HG03432 (cell line): Measurements from ENCODE around the gene C9orf50.

ENCODE experiments used
- ATAC-seq: cut with Tn5 transposase; IDR thresholded peaks from one replicate; pipeline ENCODE4 v1.9.1; 2021; ENCODE audit warnings: mild to moderate bottlenecking, moderate library complexity; ENCODE audit not compliant: unreplicated experiment

Gene C9orf50

DNA sequence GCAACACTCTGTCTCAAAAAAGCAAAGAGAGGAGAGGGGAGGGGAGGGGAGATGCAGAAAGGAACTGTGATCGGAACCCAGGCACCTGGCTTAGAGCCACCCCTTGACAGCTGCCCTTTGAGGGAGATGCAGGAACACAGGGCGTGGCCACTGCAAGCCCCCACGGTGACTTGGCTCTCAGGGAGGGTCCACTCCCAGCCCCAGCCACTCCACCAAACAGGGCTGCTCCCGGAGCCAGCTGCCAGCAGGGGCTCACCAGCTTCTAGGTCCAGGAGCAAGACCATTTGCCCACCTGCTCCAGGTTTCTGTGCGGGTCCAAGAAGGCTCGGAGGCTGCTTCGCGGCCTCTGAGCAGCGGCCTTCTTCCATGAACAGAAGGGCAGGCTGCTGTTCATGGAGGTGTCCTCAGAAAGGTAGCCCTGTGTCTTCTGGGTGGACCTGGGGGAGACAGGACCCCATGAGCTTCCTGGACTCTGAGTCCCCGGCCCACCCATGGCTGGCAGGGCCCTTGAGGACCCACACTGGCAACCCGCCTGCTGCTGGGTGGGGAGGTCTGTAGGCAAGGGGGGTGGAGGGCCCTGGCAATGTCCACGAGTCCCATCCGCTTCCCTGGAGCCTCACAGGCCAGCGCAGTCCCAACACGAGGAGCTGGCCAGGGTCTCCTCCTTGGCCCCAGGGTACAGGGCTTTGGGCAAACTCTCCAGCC is 7.9 kb downstream of the C9orf50 start:
- no peak for ATAC-seq

DNA sequence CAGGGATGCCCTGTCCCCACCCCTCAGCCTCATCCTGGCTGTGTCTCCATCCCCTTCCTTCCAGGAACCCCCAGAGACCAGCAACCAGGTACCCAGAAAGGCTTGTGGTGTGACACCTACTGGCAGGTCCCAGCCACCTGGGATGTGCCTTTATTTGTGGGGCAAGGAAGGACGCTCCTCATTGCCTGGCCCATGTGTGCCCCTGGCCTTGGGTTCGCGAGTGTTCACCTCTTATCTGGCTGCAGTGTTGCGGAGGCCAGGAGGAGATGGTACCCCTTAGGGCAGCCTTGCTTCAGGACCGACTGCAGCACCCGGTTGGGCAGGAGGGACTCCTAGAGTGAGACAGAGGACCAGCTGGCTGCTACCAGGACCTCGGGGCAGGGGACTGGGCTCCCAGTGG is 8.8 kb downstream of the C9orf50 start:
- ATAC-seq: no peak

DNA sequence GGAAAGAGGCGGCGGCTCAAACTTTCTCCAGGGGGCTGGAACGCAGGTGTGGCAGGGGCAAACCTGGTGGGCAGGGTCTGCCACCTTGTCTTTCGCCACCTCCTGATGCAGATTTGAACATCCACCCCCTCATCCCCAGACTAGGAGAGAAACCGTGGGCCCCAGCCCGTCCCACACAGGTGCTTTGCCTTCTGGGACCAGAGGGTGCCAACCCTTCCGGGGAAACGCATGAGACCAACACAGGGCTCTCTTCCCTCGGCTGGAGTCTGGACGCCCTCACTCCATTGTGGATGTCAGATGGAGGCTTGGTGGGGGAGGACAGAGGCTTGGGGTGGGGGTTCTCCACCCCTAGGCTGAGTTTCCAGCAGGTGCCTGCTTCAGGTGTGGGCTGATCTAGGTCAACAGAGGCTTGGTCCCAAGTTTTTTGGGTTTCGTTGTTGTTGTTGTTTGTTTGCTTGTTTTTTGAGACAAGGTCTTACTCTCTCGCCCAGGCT is 9.5 kb downstream of the C9orf50 start:
- no peak for ATAC-seq

- peak; percentile 55 for ATAC-seq
These were observed 10.2 kb downstream of the C9orf50 start for GRCh38 chr9:129610473-129611306.

GRCh38 chr9:129610213-129610472 is 10.8 kb downstream of the C9orf50 start:
- ATAC-seq: no peak

GRCh38 chr9:129609486-129610212 is 11.3 kb downstream of the C9orf50 start:
- ATAC-seq: no peak

DNA sequence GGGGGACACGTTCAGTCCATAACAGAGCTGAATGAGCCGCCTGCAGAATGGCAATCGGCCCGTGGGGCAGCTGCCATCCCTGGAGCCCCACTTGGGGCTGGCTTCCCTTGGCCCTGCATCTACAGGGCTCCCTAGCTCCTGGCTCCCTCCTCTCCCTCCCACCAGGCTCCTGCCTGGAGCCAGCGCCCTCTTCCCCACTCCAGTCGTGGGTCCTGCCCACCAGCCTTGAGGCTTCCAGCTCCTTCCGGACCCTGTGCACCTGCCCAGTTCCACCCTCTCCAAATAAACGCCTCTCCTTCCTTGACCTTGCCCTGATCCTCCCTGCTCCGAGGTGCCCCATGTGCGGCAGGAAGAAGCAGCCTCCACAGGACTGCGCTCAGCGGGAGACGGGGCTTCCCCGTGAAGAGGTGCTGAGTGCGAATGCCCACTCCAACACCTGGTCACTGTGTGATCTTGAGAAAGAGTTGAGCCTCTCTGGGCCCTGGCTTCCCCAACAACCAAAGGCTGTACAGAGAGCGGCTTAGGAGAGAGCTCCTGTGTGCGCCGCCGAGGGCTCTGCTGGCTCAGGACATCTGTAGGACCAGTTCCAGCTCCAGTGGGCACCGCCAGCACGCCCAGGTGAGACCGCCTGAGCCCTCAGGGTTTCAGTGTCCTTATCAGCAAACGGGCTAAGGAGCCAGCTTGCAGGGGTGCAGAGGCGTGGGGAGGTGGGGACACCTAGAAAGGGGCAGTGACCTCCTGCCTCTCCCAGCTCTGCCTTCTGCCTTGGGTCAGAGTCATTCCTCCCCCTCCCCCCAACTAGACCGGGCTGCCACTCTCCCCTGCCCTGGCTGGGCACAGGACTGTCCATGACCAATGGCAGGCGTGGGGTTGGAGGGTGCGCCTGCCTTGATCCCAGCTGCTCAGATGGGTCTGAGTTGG is 12.1 kb downstream of the C9orf50 start:
- ATAC-seq: no peak

GRCh38 chr9:129607027-129607387 is 13.9 kb downstream of the C9orf50 start:
- ATAC-seq: no peak

- ATAC-seq: no peak
These were observed 14.5 kb downstream of the C9orf50 start for GRCh38 chr9:129606161-129607026.

DNA sequence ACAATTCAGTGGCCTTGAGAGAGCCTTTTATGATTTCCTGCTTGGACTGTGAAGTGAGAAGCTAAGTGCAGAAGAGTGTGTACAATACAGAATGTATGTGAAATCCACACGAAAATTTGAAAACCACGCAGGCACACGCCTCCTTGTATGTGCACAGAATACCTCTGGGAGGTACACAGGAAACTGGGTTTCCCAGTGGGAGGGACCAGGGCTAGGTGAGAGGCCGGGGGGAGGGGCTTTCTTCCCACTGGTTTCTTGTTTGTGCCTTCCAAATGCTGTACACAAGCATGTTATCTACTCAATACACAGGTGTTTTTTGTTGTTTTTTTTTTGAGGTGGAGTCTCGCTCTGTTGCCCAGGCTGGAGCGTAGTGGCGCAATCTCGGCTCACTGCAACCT is 16.1 kb downstream of the C9orf50 start:
- no peak for ATAC-seq

GRCh38 chr9:129604056-129604765 is 16.7 kb downstream of the C9orf50 start:
- ATAC-seq: no peak

- ATAC-seq: no peak
These were observed 18.1 kb downstream of the C9orf50 start for GRCh38 chr9:129602598-129603415.

GRCh38 chr9:129601082-129601674 is 19.7 kb downstream of the C9orf50 start:
- no peak for ATAC-seq

- no peak for ATAC-seq
These were observed 22.8 kb downstream of the C9orf50 start for GRCh38 chr9:129598089-129598596.

DNA sequence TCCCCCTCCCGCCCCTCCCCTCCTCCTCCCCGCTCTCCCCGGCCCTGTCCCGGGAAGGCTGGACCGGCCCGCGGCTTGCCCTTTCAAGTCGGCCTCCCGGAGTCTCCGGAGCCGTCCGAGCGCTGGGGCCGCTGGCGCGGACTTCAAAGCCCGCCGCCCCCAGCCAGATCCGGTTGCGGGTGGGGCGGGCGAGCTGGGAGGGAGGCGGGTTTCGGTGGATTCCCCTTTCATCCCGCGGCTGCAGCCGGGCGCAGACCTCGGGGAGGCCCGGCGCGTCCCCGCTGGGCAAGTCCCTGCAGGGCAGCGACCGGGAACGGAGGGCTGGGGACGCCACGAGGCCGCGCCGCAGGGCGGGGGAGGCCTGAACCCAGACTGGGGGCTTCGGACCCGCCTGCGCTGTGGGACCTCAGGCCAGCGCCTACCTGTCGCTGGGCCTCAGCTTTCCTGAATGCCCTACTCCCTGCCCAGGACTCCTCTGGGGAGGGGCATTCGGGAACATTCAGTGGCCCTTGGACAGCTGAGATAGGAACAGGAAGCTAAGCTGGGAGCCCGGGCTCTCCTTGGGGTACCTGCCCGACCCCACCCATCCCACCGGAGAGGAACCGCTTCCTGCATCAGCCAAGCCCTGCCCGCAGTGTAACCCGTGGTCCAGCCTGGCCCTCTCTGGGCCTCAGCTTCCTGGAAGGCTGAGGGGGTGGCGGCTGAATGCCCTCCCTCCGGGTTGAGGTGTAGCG is 23.4 kb downstream of the C9orf50 start:
- ATAC-seq: no peak

GRCh38 chr9:129596541-129597331 is 24.2 kb downstream of the C9orf50 start:
- no peak for ATAC-seq
